ENCODE data around the gene GSDME.
A peak's percentile ranks its signal among the peaks of the same experiment; 100 is the strongest.

The GSDME gene

GRCh38 chr7:24786941-24787340 is 29.7 kb upstream of the GSDME start:
- DNase-seq (ENCODE audit: low read depth): peak; percentile 93
- no peak overlapping the region for H3K4me3 ChIP-seq (ENCODE audit: control insufficient read depth, low read depth, low read length)
- TF ChIP-seq CTCF (IDR thresholded peaks at IDR 0.05; ENCODE audit: control insufficient read depth, insufficient read depth, low read depth, low read length, missing control alignments): no peak

- DNase-seq (ENCODE audit: low read depth): peak; percentile 14
- TF ChIP-seq CTCF (IDR thresholded peaks at IDR 0.05; ENCODE audit: control insufficient read depth, insufficient read depth, low read depth, low read length, missing control alignments): no peak
- H3K4me3 ChIP-seq (ENCODE audit: control insufficient read depth, low read depth, low read length): no peak overlapping the region
Measured at GRCh38 chr7:24786306-24786705, 29.0 kb upstream of the GSDME start.

GRCh38 chr7:24784277-24784676 is 27.0 kb upstream of the GSDME start:
- no peak for TF ChIP-seq CTCF (IDR thresholded peaks at IDR 0.05; ENCODE audit: control insufficient read depth, insufficient read depth, low read depth, low read length, missing control alignments)
- no peak for DNase-seq (ENCODE audit: low read depth)
- H3K4me3 ChIP-seq (ENCODE audit: control insufficient read depth, low read depth, low read length): no peak overlapping the region

- H3K4me3 ChIP-seq (ENCODE audit: control insufficient read depth, low read depth, low read length): no peak overlapping the region
- TF ChIP-seq CTCF (IDR thresholded peaks at IDR 0.05; ENCODE audit: control insufficient read depth, insufficient read depth, low read depth, low read length, missing control alignments): no peak
- DNase-seq (ENCODE audit: low read depth): no peak
Measured at GRCh38 chr7:24783698-24784097, 26.4 kb upstream of the GSDME start.

GRCh38 chr7:24781106-24781505 is 23.8 kb upstream of the GSDME start:
- DNase-seq (ENCODE audit: low read depth): no peak

GRCh38 chr7:24779283-24779655 is 22.0 kb upstream of the GSDME start:
- TF ChIP-seq CTCF (IDR thresholded peaks at IDR 0.05; ENCODE audit: control insufficient read depth, insufficient read depth, low read depth, low read length, missing control alignments): no peak
- H3K4me3 ChIP-seq (ENCODE audit: control insufficient read depth, low read depth, low read length): no peak overlapping the region
- no peak for DNase-seq (ENCODE audit: low read depth)

More at GRCh38 chr7:24781106-24781505, 23.8 kb upstream of the GSDME start:
- H3K4me3 ChIP-seq (ENCODE audit: control insufficient read depth, low read depth, low read length): no peak overlapping the region
- no peak for TF ChIP-seq CTCF (IDR thresholded peaks at IDR 0.05; ENCODE audit: control insufficient read depth, insufficient read depth, low read depth, low read length, missing control alignments)
